ENCODE data around the gene POLN. TPM values are rescaled to one million over a fixed set of nuclear protein-coding genes. Genes with fewer than 3 reads are reported as not detected.

The POLN gene
- total and polyA plus RNA-seq, 2 donors from 2014 or later: 1.3 to 3.8 TPM

DNA sequence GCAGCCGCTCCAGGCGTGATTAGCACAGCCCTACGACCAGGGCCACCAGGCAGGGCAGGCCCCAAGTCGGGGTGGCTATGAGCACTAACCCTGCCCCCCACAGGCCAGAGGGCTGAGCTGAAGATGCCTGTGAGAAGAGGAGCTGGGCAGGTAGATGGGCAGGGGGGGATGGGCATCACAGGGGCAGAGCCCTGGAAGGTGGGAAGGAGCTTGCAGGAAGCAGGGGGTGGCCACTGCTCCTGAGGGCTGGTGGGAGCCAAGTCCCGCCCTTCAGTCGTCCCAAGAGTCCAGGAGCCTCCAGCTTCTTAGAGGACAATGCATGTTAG, 27.2 kb upstream of the POLN start:
- Histone ChIP-seq H3K36me3 (ENCODE audit: control insufficient read depth in 2 of 3, insufficient read depth in 3 of 3, low read length in 3 of 3) (peaks cover 0 to 2% (median 0%) of the 10 kb centered on the region in 3 donors), H3K4me1 (ENCODE audit: control insufficient read depth in 2 of 3, insufficient read depth in 2 of 3, low read depth in 1 of 3, low read length in 3 of 3) (peaks cover 0 to 16% (median 0%) of the 10 kb centered on the region in 3 donors), H3K27me3 (ENCODE audit: control insufficient read depth, insufficient read depth, low read length) (no peaks in the 10 kb centered on the region), H3K9ac (ENCODE audit: low read length in 3 of 3) (no peak overlapping the region), H3K9me3 (ENCODE audit: control insufficient read depth in 2 of 3, insufficient read depth in 1 of 3, low read length in 3 of 3) (no peaks in the 10 kb centered on the region), H3K27ac (ENCODE audit: low read depth in 2 of 2, low read length in 2 of 2) (no peak overlapping the region), H3K4me3 (ENCODE audit: low read length in 3 of 3) (no peak overlapping the region)
- TF ChIP-seq, protein P1, sequence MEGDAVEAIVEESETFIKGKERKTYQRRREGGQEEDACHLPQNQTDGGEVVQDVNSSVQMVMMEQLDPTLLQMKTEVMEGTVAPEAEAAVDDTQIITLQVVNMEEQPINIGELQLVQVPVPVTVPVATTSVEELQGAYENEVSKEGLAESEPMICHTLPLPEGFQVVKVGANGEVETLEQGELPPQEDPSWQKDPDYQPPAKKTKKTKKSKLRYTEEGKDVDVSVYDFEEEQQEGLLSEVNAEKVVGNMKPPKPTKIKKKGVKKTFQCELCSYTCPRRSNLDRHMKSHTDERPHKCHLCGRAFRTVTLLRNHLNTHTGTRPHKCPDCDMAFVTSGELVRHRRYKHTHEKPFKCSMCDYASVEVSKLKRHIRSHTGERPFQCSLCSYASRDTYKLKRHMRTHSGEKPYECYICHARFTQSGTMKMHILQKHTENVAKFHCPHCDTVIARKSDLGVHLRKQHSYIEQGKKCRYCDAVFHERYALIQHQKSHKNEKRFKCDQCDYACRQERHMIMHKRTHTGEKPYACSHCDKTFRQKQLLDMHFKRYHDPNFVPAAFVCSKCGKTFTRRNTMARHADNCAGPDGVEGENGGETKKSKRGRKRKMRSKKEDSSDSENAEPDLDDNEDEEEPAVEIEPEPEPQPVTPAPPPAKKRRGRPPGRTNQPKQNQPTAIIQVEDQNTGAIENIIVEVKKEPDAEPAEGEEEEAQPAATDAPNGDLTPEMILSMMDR (IDR thresholded peaks at IDR 0.05; ENCODE audit: borderline replicate concordance, extremely low read depth, insufficient read depth): no peak
- DNase-seq (peak in 1 of 5 donors; percentile 58), FAIRE-seq (no peak)
- intact Hi-C loops (cut with DNase I): no loop called here

DNA sequence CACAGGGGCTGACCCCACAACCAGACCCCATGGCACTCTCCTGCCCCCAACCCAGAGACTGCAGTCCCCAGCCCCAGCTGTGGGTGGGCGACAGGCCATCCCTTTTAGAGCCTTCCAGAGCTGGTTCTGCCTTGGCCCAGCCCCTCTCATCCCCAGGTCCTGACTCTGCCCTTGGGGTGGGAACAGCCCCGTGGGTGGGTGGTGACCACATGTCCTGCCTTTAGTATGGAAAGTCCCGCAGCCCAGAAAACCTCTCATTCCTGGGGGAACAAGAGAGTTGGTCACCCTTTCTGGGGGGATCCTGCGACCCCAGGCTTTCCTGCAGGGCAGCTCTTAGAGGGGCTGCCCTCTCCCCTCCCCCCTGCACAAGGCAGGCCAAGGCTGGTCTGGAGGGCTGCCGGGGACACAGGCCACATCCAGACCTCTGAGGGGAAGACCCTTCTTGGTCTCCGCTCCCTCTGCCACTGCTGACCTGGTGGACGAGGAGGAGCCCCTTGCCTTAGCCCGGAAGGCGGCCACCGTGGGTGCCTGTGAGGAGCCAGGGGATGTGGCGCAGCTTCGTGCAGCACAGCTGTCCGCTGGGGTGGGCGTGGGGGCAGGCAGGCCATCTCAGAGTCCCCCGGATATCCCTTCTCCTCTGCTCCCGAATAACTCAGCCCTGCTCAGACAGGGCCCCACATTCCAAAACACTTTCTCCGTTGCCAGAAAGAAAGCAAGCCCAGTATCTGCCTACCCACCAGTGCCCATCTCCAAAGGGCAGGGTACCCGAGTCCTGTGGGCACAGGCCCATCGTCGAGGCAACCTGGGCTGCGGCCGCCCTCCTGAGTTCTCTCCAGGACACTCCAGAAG, 26.7 kb upstream of the POLN start:
- FAIRE-seq (no peak), DNase-seq (no peak)

GRCh38 chr4:2267841-2268240, 25.9 kb upstream of the POLN start:
- TF ChIP-seq, protein P1 (IDR thresholded peaks at IDR 0.05; ENCODE audit: borderline replicate concordance, extremely low read depth, insufficient read depth): no peak
- Histone ChIP-seq H3K27me3 (ENCODE audit: control insufficient read depth, insufficient read depth, low read length) (no peaks in the 10 kb centered on the region), H3K9ac (ENCODE audit: low read length in 3 of 3) (no peak overlapping the region), H3K4me3 (ENCODE audit: low read length in 3 of 3) (no peak overlapping the region), H3K27ac (ENCODE audit: low read depth in 2 of 2, low read length in 2 of 2) (no peak overlapping the region), H3K4me1 (ENCODE audit: control insufficient read depth in 2 of 3, insufficient read depth in 2 of 3, low read depth in 1 of 3, low read length in 3 of 3) (peaks cover 0 to 22% (median 0%) of the 10 kb centered on the region in 3 donors), H3K9me3 (ENCODE audit: control insufficient read depth in 2 of 3, insufficient read depth in 1 of 3, low read length in 3 of 3) (no peaks in the 10 kb centered on the region), H3K36me3 (ENCODE audit: control insufficient read depth in 2 of 3, insufficient read depth in 3 of 3, low read length in 3 of 3) (peaks cover 0 to 2% (median 0%) of the 10 kb centered on the region in 3 donors)
- FAIRE-seq (no peak), DNase-seq (no peak)
- intact Hi-C loops (cut with DNase I): no loop called here

More for the DNA sequence above, 26.7 kb upstream of the POLN start:
- no peaks in the 10 kb centered on the region for H3K9me3 ChIP-seq (ENCODE audit: control insufficient read depth in 2 of 3, insufficient read depth in 1 of 3, low read length in 3 of 3)
- intact Hi-C loops (cut with DNase I): no loop called here
- H3K9ac ChIP-seq (ENCODE audit: low read length in 3 of 3): no peak overlapping the region
- H3K27ac ChIP-seq (ENCODE audit: low read depth in 2 of 2, low read length in 2 of 2): no peak overlapping the region
- TF ChIP-seq, protein P1 (IDR thresholded peaks at IDR 0.05; ENCODE audit: borderline replicate concordance, extremely low read depth, insufficient read depth): no peak
- peaks cover 0 to 2% (median 0%) of the 10 kb centered on the region in 3 donors for H3K36me3 ChIP-seq (ENCODE audit: control insufficient read depth in 2 of 3, insufficient read depth in 3 of 3, low read length in 3 of 3)
- H3K4me1 ChIP-seq (ENCODE audit: control insufficient read depth in 2 of 3, insufficient read depth in 2 of 3, low read depth in 1 of 3, low read length in 3 of 3): peaks cover 0 to 19% (median 0%) of the 10 kb centered on the region in 3 donors
- no peaks in the 10 kb centered on the region for H3K27me3 ChIP-seq (ENCODE audit: control insufficient read depth, insufficient read depth, low read length)
- H3K4me3 ChIP-seq (ENCODE audit: low read length in 3 of 3): no peak overlapping the region
